Measurements from ENCODE around the gene AFMID. TPM values are rescaled to one million over a fixed set of nuclear protein-coding genes. Genes with fewer than 3 reads are reported as not detected.

AFMID gene
- total and polyA plus RNA-seq, 2 of the 13 experiments (the other 11 are each of a cell fraction or from before 2014, with no cell fraction given) = 249 to 270 TPM

- TF ChIP-seq PRDM4 (CRISPR knock-in tag; IDR thresholded peaks at IDR 0.05; ENCODE audit: borderline replicate concordance) = no peak
- peak; percentile 29; the same call in 1 of the 2 replicates for TF ChIP-seq ZNF670 (CRISPR knock-in tag; IDR thresholded peaks at IDR 0.05; ENCODE audit: borderline replicate concordance)
- TF ChIP-seq ZNF232 (CRISPR knock-in tag; IDR thresholded peaks at IDR 0.05; ENCODE audit: borderline replicate concordance) = no peak
- TF ChIP-seq HES4 (CRISPR knock-in tag; IDR thresholded peaks at IDR 0.05; ENCODE audit: borderline replicate concordance) = 0 out of 2 replicates have a peak, but pooled peaks have one; percentile 35
- peak; percentile 62; the same call in 1 of the 2 replicates for TF ChIP-seq CSRNP1 (CRISPR knock-in tag; IDR thresholded peaks at IDR 0.05)
- TF ChIP-seq THAP9 (CRISPR knock-in tag; IDR thresholded peaks at IDR 0.05; ENCODE audit: borderline replicate concordance) = peak; percentile 16; the same call in 1 of the 2 replicates
- 0 out of 2 replicates have a peak, but pooled peaks have one; percentile 49 for TF ChIP-seq MEIS1 (CRISPR knock-in tag; IDR thresholded peaks at IDR 0.05; ENCODE audit: borderline replicate concordance)
- peak; percentile 43; the same call in 1 of the 2 replicates for TF ChIP-seq ZNF512 (CRISPR knock-in tag; IDR thresholded peaks at IDR 0.05)
- TF ChIP-seq E2F2 (CRISPR knock-in tag; IDR thresholded peaks at IDR 0.05; ENCODE audit: borderline replicate concordance) = no peak
- TF ChIP-seq ZZZ3 (CRISPR knock-in tag; IDR thresholded peaks at IDR 0.05; ENCODE audit: borderline replicate concordance) = 0 out of 2 replicates have a peak, but pooled peaks have one; percentile 64
- TF ChIP-seq GABPB1 (CRISPR knock-in tag; IDR thresholded peaks at IDR 0.05) = peak; percentile 40; the same call in 1 of the 2 replicates
- TF ChIP-seq PAWR (CRISPR knock-in tag; IDR thresholded peaks at IDR 0.05; ENCODE audit: borderline replicate concordance) = 0 out of 2 replicates have a peak, but pooled peaks have one; percentile 56
- TF ChIP-seq E2F5 (CRISPR knock-in tag; conservative IDR thresholded peaks at IDR 0.05) = 0 out of 2 replicates have a peak, but pooled peaks have one; percentile 28
Measured at GRCh38 chr17:78141437-78142118, 45.6 kb upstream of the AFMID start (continued).

Data from HepG2 (cell line).